ENCODE data around the gene CNTN5.
"Not testable (repeated sequence)": the region's sequence is repeated elsewhere in the genome, so short reads cannot be mapped to it uniquely, and the experiment has no call there.

Gene CNTN5

DNA sequence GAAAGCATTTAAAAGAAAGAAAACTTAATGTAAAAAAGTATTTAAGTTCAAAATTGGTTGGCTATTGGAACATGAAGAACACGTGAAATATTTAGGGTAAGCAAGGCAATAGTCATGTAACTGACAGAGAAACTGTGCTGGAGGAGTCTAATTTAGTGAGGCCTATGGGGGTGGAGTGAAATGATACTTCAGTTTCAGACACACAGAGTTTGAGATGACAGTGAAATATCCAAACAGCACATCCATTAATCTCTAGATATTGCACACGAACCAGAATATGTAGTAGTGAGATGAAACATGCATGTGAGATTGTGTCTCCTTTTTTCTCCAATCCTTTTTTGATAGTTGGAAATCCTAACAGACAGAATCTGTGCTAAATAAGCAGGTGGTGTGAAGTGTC lies 739.0 kb downstream of the CNTN5 start:
- no peak for DNase-seq (ENCODE audit: low spot score)

DNA sequence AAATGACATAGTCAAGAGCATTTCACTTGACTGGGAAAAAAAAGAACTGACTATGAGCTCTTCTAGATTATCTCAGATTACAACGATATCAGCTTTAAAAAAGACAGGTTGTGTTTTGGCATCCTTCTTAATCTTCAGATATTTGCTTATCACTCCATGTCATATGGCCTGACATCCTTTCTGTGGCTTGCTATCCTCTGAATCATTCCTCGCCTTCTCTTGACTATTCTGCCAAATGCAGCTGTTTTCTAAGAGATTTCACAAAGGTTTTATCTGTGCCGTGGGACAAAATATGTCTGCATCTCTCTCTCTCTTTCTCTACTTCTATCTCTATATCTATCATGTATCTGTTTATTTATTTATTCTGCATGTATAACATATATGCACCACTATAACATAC lies 746.1 kb downstream of the CNTN5 start:
- no peak for DNase-seq (ENCODE audit: low spot score)

- DNase-seq (ENCODE audit: low spot score), result no peak
Measured at GRCh38 chr11:99773646-99774045, 752.9 kb downstream of the CNTN5 start.

GRCh38 chr11:99781074-99781473 lies 760.3 kb downstream of the CNTN5 start:
- no peak for DNase-seq (ENCODE audit: low spot score)

GRCh38 chr11:99791354-99791753 lies 770.6 kb downstream of the CNTN5 start:
- DNase-seq (ENCODE audit: low spot score), result no peak

- DNase-seq (ENCODE audit: low spot score), result no peak
Measured at GRCh38 chr11:99795999-99796398, 775.2 kb downstream of the CNTN5 start.

DNA sequence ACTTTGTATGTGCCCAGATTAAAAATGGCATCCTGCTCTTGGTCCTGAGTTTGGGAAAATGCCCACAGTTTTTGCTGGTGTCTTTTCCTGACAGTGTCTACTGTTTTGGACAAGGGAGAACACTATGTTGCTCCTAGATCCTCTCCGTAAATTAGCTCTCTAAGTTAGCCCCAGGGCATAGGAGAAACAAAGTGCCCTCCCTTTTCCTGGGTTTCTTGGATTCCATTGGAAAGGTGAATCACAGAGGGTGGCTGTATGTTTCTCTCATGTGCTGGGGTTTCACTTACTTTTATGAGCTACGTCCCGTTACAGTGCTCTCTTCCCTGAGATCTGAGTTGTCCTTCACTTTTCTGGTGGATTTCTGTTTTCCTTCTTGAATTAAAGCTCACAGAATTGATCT lies 782.8 kb downstream of the CNTN5 start:
- DNase-seq (ENCODE audit: low spot score), result no peak

DNA sequence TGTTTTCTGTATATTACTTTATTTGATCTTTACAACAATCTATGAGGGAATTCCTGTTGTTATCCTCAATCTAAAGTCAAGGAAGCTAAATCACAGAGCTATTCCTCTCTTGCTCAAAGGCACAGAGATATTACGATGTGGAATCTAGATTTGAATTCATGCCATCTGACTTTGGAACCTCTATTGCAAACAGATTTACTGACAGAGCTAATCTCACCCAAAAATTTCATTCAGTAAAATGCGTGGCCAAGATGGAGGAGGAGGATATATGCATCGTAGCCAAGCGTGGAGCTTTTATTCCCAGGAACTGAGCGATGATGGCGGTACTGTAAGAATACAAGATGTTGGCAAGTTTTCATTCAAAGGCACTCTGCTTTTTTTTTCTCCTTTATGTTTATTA lies 791.8 kb downstream of the CNTN5 start:
- DNase-seq (ENCODE audit: low spot score), result no peak

- DNase-seq (ENCODE audit: low spot score), result no peak
Measured at GRCh38 chr11:99814021-99814420, 793.3 kb downstream of the CNTN5 start.

GRCh38 chr11:99814738-99815137 lies 794.0 kb downstream of the CNTN5 start:
- DNase-seq (ENCODE audit: low spot score), result no peak

DNA sequence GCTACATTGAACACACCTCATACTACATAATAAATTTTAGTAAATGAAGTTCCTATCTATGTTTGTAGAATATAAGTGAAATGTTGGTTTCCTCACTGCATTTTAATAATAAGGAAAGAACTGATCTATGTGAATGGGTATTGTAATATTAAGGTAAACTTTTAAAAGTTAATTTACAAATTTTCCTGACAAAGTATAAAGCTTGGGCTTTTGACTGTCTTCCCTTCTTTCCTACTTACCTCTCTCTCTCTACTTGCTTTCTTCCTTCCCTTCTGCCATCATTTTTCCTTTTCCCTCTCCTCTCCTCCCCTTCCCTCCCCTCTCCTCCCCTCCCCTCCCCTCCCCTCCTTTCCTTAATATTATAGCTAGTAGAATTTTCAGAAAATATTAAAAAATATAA lies 798.2 kb downstream of the CNTN5 start:
- DNase-seq (ENCODE audit: low spot score), result no peak

GRCh38 chr11:99822846-99823565 lies 802.3 kb downstream of the CNTN5 start:
- no peak for DNase-seq (ENCODE audit: low spot score)

- not testable (repeated sequence) for DNase-seq (ENCODE audit: low spot score)
Measured at GRCh38 chr11:99836739-99837138, 816.0 kb downstream of the CNTN5 start.

- no peak for DNase-seq (ENCODE audit: low spot score)
Measured at GRCh38 chr11:99841885-99842284, 821.1 kb downstream of the CNTN5 start.

DNA sequence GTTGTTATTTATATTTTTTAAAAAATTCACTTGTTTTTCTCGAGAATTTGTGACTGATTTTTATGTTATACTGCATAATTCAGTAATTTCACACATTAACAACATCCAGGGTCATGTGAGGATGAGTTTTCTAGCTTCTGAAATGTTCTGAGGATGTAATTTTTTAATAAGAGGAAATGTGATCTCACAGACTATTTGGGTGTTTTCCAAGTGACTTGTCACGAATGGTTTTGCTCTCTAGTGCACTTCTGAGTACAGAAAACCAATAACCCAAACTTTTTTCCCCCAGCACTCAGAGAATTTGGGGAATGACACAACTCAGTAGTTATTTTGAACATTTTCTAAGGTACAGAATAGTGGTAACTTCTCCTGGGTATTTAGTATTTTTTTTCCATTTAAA lies 845.2 kb downstream of the CNTN5 start:
- no peak for DNase-seq (ENCODE audit: low spot score)

GRCh38 chr11:99881610-99882009 lies 860.9 kb downstream of the CNTN5 start:
- no peak for DNase-seq (ENCODE audit: low spot score)

DNA sequence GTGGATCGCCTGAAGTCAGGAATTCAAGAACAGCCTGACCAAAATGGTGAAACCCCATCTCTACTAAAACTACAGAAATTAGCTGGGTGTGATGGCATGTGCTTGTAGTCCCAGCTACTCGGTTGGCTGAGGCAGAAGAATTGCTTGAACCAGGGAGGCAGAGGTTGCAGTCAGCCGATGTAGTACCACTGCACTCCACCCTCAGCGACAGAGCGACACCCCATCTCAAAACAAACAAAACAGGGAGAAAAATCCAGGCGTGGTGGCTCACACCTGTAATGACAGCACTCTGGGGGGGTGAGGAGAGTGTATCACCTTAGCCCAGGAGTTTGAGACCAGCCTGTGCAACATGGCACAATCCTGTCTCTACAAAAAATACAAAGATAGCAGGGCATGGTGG lies 864.0 kb downstream of the CNTN5 start:
- no peak for DNase-seq (ENCODE audit: low spot score)

GRCh38 chr11:99887481-99887880 lies 866.7 kb downstream of the CNTN5 start:
- no peak for DNase-seq (ENCODE audit: low spot score)

DNA sequence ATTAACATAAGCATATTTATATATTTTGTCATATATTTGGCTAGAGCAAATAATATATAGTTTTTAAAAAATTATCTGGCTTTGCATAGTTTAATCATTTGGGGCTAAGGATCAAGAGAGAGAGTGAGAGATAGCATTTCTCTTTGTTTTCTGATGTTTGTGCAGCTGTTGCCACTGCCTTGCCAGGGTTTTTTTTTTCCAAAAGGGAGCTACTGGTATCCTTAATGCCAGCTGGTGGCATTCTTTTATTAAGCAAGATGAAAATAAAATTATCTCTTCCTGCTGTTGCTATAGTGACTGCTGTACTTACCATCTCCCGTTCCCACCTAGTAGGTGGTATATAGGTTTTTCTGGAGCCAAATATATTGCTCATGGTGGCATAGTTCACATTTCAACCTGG lies 873.1 kb downstream of the CNTN5 start:
- no peak for DNase-seq (ENCODE audit: low spot score)

GRCh38 chr11:99901175-99901574 lies 880.4 kb downstream of the CNTN5 start:
- DNase-seq (ENCODE audit: low spot score), result no peak

DNA sequence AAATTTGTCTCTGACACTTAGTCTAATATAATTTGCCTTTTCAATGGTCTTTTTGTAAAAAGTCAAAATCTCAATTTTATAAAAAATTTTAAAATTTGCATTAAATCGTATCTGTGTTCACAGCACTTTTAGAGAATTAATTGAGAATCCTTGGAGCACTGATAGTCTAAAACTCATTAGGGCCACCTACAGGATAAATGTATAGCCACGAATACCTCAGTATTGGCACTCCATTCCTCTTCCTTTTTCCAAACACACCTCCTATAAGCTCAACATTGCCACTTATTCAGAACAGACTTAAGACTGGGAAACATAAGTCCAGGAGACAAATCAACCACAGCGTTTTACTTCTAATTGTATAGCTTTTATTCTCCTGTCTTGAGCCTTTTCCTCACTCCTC lies 890.4 kb downstream of the CNTN5 start:
- DNase-seq (ENCODE audit: low spot score), result no peak

DNA sequence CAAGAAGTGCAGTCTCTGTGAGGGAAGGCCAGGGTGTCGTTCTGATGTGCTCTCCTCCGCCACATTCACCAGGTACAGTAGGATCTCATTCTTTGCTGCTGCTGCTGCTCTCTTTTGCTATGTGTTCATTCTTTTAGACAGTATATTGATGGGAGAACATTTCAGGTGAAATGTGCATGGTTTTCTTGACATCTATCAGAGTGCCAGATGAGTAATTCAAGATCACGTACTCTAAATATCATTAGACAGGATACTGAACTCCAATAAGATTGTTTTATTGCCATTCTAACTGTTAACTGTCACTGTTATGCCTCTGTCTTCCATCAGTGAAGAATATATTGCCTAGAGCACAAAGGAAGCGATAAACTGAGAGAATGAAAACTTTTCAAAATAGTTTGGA lies 895.3 kb downstream of the CNTN5 start:
- DNase-seq (ENCODE audit: low spot score), result no peak

- no peak for DNase-seq (ENCODE audit: low spot score)
Measured at GRCh38 chr11:99918761-99919160, 898.0 kb downstream of the CNTN5 start.

DNA sequence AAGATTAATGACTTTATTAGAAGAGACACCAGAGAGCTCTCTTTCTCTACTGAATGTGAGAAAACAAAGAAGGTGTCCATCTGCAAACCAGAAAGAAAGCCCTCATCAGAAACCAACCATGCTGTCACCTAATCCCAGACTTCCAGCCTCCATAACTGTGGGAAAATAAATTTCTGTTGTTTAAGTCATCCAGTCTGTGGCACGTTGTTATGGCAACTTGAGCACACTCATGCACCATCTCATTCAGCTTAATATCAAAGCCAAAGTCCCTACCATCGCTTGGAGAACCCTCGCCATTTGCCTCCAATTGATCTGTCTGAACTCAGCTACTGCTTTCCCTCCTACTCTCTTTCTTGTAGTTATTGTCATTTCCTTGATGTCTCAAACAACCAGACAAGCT lies 900.2 kb downstream of the CNTN5 start:
- DNase-seq (ENCODE audit: low spot score), result no peak

GRCh38 chr11:99925968-99926367 lies 905.2 kb downstream of the CNTN5 start:
- no peak for DNase-seq (ENCODE audit: low spot score)
